HL-60/S4 treated with retinoic acid at 250 ng/mL for 4 days and 3 days (cell line): ENCODE measurements around the gene CCDC175.

Experiments
- in situ Hi-C: fragments of 300-500 bp; cut with MboI; formaldehyde crosslinking; loops from 2 replicates; pipeline ENCODE4 v1.7.0; 2022; ENCODE audit warnings: low sequenced_read_pairs

The CCDC175 gene

DNA sequence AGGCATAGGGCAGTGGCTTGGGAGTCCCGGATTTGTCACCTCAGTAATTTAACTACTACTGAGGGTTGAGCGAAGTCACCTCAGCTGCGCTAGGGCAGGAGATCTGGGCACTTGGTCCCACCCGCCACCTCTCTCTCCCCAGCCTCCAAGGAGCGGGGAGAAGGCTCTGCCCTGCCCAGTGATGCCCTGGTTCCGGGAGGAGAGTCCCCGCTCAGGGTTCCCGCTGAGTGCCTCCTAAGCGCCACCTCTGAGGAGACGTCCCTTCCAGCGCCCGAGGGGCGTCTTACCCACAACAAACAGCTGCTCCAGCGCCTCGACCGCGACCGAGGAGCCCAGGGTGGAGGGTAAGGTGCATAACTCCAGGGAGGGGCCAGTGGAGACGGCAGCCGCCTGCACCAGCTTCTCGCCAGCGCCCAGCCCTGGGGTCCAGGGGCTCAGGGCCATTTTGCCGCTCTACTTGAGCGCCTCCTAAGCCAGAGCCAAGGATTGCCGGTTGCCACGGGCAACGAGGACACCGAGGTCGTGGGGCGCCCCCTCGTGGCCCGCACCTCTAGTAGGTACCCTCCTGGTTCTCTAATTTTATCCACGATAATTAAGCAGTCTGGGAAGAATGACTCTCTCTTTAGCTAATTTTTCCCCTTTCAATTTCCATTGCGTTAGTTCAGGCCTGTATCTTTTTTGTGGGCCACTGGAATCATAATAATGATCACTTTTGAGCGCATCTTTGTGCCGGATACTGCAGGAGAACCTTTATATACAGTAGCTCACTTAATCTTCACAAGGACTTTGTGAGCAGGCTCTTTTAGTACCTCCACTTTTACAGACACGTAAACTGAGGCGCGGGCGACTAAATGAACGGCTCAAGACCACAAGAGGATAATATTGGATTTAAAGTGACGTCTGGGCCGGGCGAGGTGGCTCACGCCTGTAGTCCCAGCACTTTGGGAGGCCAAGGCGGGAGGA is at the start of gene CCDC175:
CCDC175 (minus strand) TSS at position 481 of the 963 bp plus-strand sequence; CDS start at position 444, 37 bp downstream.
- in situ Hi-C loops, result no loop called here

- in situ Hi-C loops, result no loop called here
Observed at GRCh38 chr14:59622631-59623030, 46.0 kb upstream of the CCDC175 start.

GRCh38 chr14:59619061-59619460 is 42.4 kb upstream of the CCDC175 start:
- in situ Hi-C loops, result no loop called here

GRCh38 chr14:59601056-59601455 is 24.4 kb upstream of the CCDC175 start:
- in situ Hi-C loops, result no loop called here

DNA sequence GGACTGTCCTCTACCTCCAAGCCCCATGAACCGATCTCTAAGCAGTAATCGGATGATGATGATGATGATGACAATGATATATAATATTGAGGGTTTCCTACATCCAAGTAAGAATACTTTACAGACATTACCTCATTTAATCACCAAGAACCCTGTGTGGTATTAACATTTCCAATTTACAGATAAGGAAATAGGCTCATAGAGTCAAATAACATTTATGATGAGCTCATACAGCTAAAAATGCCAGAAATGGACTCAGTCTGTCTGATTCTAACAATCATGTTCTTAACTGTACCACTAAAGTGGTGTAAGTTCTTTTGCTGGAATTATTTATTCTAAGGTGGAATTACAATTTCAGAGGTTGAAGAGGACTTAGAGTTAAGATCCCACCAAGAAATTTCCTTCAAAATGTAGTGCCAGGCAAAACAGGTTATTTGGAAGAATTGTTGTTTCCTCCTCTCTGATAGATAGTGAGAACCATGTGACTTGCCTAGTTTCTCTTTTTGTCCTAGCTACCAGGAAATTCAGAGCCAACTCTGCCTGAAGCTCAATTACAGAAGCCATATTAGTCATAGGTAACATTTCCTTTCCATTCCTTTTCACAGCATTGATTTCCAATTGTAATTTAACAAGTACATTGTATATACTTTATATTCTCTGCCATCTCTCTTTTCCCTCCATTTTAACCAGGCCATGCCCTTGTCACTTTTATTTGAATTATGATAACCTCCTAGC is 23.8 kb upstream of the CCDC175 start:
- in situ Hi-C loops, result no loop called here

GRCh38 chr14:59595071-59595470 is 18.5 kb upstream of the CCDC175 start:
- in situ Hi-C loops, result no loop called here

DNA sequence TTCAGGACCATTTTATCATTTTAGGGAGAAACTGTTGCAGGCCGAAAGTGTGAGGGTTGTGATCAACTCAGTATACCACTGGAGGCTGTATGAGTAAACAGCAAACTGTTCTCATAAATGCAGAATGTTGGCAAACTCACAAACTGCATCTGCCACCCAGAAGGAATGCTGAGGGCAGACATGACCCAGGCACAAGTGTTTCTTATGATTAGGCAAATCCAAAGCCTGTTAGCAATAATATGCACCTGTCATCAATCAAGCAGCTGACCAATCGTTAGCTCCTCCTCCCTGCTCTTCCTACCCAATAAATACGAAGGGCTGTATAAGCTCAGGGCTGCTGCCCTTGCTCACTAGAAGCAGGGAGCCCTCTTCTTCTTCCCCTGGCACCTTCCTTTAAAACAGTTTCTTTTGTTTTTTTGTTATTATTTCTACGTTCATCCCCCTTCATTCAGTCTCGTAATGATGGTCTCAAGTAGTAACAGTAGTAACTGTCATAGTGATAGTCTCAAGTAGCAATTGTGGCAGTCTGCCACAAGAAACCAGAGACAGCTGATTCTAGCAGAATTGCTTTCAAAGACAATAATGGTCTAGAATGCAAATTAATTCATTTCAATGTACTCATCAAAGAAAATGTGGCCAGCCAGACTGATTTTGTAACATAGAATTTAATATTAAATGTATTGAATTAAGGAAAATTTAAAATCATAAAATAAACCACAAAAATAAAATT is 15.2 kb upstream of the CCDC175 start:
- in situ Hi-C loops, result no loop called here

DNA sequence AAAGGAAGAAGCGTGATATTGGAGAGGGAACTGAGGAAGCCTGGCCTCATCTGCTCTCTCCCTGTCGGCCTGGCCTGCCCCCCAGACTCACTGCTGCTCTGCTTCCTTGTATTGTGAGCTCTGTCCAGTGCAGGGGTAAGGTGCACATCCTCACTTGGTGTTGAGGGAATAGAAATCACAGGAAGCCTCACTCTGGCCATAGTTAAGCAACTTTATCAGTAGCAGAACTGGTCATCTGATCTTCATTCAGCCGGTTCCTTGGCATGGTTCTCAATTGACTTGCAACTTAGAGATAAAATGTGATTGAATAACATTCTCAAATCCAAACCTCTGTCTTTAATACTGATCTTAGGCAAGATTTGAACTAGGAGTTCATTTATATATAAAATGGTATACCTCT is 11.5 kb upstream of the CCDC175 start:
- in situ Hi-C loops, result no loop called here

DNA sequence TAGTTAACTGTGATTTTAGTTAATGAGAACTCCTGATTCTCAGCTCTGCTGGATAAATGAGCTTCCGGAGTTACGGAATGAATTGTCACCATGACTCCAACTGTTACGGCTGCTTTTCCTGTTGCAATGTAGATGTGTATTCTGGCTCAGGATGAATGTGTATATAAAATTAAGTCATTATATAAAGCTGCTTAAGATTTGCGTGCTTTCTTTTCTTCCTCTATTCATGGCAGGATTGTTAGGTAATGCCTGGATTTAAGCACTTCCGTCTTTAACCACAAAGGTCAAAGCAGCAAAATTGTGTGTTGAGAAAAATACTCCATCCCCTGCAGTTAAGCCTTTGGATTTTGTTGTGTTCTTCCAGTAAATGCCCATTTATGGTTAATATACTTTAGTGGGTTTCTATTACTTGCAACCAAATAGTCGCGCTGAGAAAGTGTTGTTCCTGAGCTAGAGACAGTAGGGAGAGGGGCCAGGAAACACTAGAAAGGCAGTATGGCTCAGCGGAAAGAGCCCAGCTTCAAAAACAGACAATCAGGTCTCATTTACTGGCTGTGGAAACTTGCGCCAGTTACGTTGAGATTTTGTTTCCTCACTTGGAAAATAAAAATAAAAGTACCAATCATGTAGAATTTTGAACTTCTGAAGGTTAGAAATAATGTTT is 9.4 kb upstream of the CCDC175 start:
- in situ Hi-C loops, result no loop called here

DNA sequence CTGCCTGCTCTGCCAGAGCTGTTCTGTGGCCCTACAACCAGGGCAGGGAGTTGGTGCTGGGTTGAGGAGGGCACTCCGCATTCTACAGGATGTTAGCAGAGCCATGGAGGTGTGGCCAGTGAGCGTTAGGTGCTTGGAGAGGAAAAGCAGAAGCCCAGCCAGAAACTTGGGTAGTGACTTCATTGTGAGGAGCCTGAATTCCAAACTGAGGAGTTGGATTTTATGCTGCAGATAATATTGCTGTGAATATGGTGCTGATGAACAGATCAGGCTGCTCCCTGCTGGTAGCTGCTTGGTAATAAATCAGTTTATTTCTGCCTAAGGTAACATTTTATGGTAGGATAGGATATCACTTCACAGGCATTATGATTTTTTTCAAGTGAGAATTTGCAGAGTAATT is 7.1 kb upstream of the CCDC175 start:
- in situ Hi-C loops, result no loop called here

DNA sequence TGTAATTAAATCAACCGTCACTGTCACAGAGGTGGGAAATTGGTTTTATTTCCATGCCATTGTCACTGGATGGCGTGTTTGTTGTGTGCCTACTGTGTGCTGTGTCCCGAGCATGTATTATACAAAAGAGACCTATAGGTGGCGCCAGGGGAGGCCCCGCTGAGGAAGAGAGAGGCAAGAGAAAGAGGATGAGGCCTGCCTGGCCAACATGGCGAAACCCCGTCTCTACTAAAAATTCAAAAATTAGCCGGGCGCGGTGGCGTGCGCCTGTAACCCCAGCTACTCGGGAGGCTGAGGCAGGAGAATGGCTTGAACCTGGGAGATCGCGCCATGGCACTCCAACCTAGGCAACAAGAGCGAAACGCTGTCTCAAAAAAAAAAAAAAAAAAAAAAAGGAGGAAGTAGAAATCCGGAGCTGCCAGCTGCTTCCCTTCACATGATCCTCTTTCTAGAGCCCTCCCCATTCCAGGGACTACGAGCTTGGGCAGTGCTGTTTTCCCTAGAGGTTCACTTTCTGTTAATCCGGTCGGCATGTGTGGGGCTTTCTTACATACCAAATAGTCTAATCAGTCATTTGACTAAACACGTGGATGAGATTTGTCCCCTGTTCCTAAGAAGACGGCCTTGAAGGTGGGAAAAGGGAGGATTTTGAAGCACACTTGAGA is 6.4 kb upstream of the CCDC175 start:
- in situ Hi-C loops, result no loop called here

GRCh38 chr14:59582161-59582560 is 5.5 kb upstream of the CCDC175 start:
- in situ Hi-C loops, result no loop called here

GRCh38 chr14:59580911-59581310 is 4.3 kb upstream of the CCDC175 start:
- in situ Hi-C loops, result no loop called here

GRCh38 chr14:59570122-59570521 is 6.5 kb downstream of the CCDC175 start:
- in situ Hi-C loops, result no loop called here

DNA sequence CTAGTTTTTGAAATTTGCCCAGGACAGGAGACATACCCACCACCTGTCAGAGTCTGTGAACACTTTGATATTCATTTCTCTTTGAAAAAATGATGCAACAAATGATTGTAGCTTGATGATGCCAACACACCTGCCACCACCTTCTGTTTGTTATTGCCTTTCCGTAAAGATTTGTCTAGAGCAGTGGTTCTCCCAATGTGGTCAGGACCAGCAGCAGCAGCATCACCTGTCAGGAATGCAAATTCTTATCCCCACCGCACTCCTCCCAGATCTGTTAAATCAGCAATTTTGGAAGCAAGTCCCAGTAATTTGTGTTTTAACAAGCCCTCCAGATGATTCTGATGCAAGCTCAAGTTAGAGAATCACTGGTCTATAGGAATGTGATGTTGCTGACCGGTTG is 9.9 kb downstream of the CCDC175 start:
- in situ Hi-C loops, result no loop called here

DNA sequence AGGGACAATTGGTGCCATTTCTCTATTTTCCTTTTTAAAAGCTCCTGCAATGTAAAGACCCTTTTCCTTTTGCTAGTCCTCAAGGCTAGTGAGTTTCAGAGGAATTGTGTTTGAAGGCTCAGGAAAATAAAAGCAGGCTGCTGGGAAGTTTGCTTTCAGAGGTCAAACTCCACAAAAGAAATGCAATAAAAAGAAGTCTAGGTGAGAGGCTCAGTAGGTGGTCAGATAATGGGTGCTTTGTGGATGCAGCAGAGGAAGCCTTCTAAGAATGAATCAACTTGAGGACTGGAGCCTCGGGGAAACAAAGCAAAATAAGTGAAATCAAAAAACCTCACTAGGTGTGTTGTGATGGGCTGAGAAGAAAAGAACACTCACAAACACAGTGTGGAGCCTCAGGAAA is 10.3 kb downstream of the CCDC175 start:
- in situ Hi-C loops, result no loop called here

GRCh38 chr14:59565087-59565486 is 11.5 kb downstream of the CCDC175 start:
- in situ Hi-C loops, result no loop called here

DNA sequence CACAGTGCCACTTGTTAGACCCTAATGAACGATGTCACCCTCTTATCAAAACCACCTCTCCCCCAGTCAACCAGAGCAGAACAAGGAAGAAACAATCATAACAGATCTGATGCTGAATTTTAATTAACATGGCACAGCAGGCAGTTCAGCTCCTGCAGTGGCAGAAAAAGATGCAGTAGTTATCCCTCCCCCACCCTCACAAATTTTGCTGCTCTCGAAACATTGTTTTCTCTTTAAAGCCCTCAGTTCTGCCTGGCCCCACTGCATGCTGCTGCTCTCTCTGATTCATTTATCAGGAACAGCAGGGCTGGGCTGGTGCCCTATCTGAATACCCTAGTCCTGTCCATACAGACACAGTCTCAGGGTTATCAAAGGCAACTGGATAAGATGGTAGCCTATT is 12.2 kb downstream of the CCDC175 start:
- in situ Hi-C loops, result no loop called here

- in situ Hi-C loops, result no loop called here
Observed at GRCh38 chr14:59547310-59547709, 29.3 kb downstream of the CCDC175 start.

DNA sequence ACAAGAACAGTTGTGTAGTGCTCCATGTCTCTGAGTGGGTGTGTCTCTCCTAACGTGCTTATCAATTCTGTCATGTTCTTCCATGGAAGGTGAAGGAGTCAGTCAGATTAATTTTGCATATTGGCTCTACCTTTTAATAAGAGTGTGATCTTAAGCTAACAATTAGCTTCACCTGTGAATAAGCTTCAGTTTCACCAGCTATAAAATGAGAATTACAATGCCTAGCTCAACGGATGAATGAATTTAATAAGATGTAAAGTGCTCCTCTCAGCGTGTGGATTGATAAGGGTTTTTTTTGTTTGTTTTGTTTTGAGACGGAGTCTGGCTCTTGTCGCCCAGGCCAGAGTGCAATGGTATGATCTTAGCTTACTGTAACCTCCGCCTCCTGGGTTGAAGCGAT is 32.7 kb downstream of the CCDC175 start:
- in situ Hi-C loops, result no loop called here
